Common myeloid progenitor, CD34-positive (primary cell): ENCODE data around the gene TCEAL5.
A peak's percentile ranks its signal among the peaks of the same experiment; 100 is the strongest.
"Not testable (repeated sequence)": the region's sequence is repeated elsewhere in the genome, so short reads cannot be mapped to it uniquely, and the experiment has no call there.

Experiments
- CTCF ChIA-PET: fragments of 350-600 bp; sonication (Branson Sonifier 250); formaldehyde crosslinking; loops from one replicate; lab custom pipeline; 2021; ENCODE audit warnings: antibody characterized with exemption; lab: Charles Lee
- POLR2A ChIA-PET: fragments of 350-600 bp; sonication (Branson Sonifier 250); formaldehyde crosslinking; loops from one replicate; lab custom pipeline; 2021; ENCODE audit warnings: antibody characterized with exemption; lab: Charles Lee
- DNase-seq, 3 donors: peaks; one replicate each; pipeline versions ENCODE4 v3.0.0 to v3.0.0-alpha.2; 2013
- H3K27ac ChIP-seq, 2 experiments: 1 replicate in 1 of 2; 2 replicates in 1 of 2; pipeline ENCODE4 v1.7.0; 2013; ENCODE audit warnings: inconsistent platforms in 2 of 2, low read length in 2 of 2, mild to moderate bottlenecking in 2 of 2, low read depth in 1 of 2, moderate library complexity in 1 of 2; ENCODE audit not compliant: severe bottlenecking in 2 of 2, insufficient read depth in 1 of 2, poor library complexity in 1 of 2
- H3K27me3 ChIP-seq, 5 experiments: replicated peaks in 2 of 5; 1 replicate in 3 of 5; 2 replicates in 2 of 5; pipeline versions ENCODE4 v1.6.1 to v1.7.0; 2013; ENCODE audit warnings: low read length in 4 of 5, mild to moderate bottlenecking in 2 of 5, moderate library complexity in 2 of 5, inconsistent platforms in 1 of 5; ENCODE audit not compliant: insufficient read depth in 5 of 5, control insufficient read depth in 4 of 5
- H3K36me3 ChIP-seq, 4 experiments: 1 replicate in 2 of 4; 2 replicates in 2 of 4; pipeline versions ENCODE4 v1.6.1 to v1.7.0; 2013; ENCODE audit warnings: low read length in 3 of 4, control low read depth in 1 of 4, mild to moderate bottlenecking in 1 of 4; ENCODE audit not compliant: control insufficient read depth in 4 of 4, insufficient read depth in 4 of 4
- H3K4me1 ChIP-seq, 4 experiments: 1 replicate in 3 of 4; 2 replicates in 1 of 4; pipeline versions ENCODE4 v1.6.1 to v1.7.1; 2013; ENCODE audit warnings: low read length in 3 of 4, mild to moderate bottlenecking in 3 of 4, control low read depth in 1 of 4, inconsistent platforms in 1 of 4, moderate library complexity in 1 of 4; ENCODE audit not compliant: control insufficient read depth in 4 of 4, insufficient read depth in 4 of 4; ENCODE audit errors: control extremely low read depth in 1 of 4
- H3K4me3 ChIP-seq, 7 experiments: 1 replicate in 4 of 7; 2 replicates in 3 of 7; pipeline versions ENCODE4 v1.5.1 to v1.7.0; 2013; ENCODE audit warnings: mild to moderate bottlenecking in 7 of 7, low read length in 6 of 7, moderate library complexity in 6 of 7, inconsistent platforms in 2 of 7, low read depth in 2 of 7, control low read depth in 1 of 7; ENCODE audit not compliant: insufficient read depth in 4 of 7, control insufficient read depth in 1 of 7; ENCODE audit errors: extremely low read depth in 1 of 7
- H3K9me3 ChIP-seq, 5 experiments: 1 replicate in 4 of 5; 2 replicates in 1 of 5; pipeline versions ENCODE4 v1.6.1 to v1.7.1; 2013; ENCODE audit warnings: low read length in 4 of 5, mild to moderate bottlenecking in 2 of 5, inconsistent platforms in 1 of 5, low read depth in 1 of 5, moderate library complexity in 1 of 5; ENCODE audit not compliant: control insufficient read depth in 4 of 5, insufficient read depth in 2 of 5; ENCODE audit errors: control extremely low read depth in 1 of 5
- WGBS: methylation state at CpG from one replicate; pipeline ENCODE4 v1.1.5; 2013; ENCODE audit not compliant: insufficient coverage; 5-methylcytosine and 5-hydroxymethylcytosine counted together

The TCEAL5 gene

GRCh38 chrX:103235608-103236007, 40.9 kb downstream of the TCEAL5 start:
- H3K36me3 ChIP-seq, H3K4me3 ChIP-seq, H3K27ac ChIP-seq, H3K9me3 ChIP-seq, POLR2A ChIA-PET, CTCF ChIA-PET, H3K4me1 ChIP-seq, H3K27me3 ChIP-seq: not testable (repeated sequence)
- peak in 2 of 3 donors; percentile 18 to 27 for DNase-seq
- WGBS, result no CpG with 5 or more reads among the region's 2 CpGs

DNA sequence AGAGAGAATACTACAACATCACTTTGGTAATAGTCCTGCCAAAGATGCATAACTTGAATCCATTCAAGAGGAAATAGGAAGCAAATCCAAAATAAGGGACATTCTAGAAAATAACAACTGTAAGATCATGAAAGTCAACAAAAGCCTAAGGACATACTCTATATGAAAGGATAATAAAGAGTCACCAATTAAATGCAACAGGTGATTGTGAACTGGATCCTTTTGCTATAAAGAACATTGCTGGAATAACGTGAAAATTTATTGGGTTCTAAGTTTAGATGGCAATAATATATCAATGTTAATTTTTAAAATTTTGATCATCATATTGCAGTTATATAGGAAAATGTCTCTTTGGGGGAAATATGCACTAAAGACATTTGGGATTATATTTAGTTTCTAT, 41.7 kb downstream of the TCEAL5 start:
- peaks cover 0 to 6% (median 0%) of the 10 kb centered on the region in 4 experiments for H3K4me1 ChIP-seq
- H3K9me3 ChIP-seq, result no peaks in the 10 kb centered on the region
- CTCF ChIA-PET, result no interaction called here
- POLR2A ChIA-PET, result no interaction called here
- peaks cover 0 to 3% (median 0%) of the 10 kb centered on the region in 5 experiments for H3K27me3 ChIP-seq
- no peak overlapping the region for H3K27ac ChIP-seq
- H3K4me3 ChIP-seq, result no peak overlapping the region
- DNase-seq, result no peak
- WGBS, result no CpG with 5 or more reads among the region's 1 CpG
- no peaks in the 10 kb centered on the region for H3K36me3 ChIP-seq

- CTCF ChIA-PET, result interaction anchor here (0.6 to 1.9 kb wide), 2 partner anchors 13 to 23 kb away, joined by 3 to 4 read pairs; no protein-coding TSS in a partner anchor
These were observed 43.3 kb downstream of the TCEAL5 start for GRCh38 chrX:103233263-103233662.

GRCh38 chrX:103225918-103226317, 50.6 kb downstream of the TCEAL5 start:
- POLR2A ChIA-PET, H3K4me3 ChIP-seq, H3K36me3 ChIP-seq, H3K9me3 ChIP-seq, H3K4me1 ChIP-seq, DNase-seq, H3K27me3 ChIP-seq, H3K27ac ChIP-seq, CTCF ChIA-PET: not testable (repeated sequence)
- no CpG with 5 or more reads among the region's 4 CpGs for WGBS

More at GRCh38 chrX:103233263-103233662, 43.3 kb downstream of the TCEAL5 start:
- Histone ChIP-seq H3K4me1 (peaks cover 0 to 6% (median 0%) of the 10 kb centered on the region in 4 experiments), H3K4me3 (no peak overlapping the region), H3K36me3 (no peaks in the 10 kb centered on the region), H3K27ac (no peak overlapping the region), H3K27me3 (peaks cover 0 to 3% (median 0%) of the 10 kb centered on the region in 5 experiments), H3K9me3 (no peaks in the 10 kb centered on the region)
- DNase-seq, result no peak
- 55% methylated on average over 2 of the region's 2 CpGs for WGBS
- POLR2A ChIA-PET, result no interaction called here
